Stimulated activated CD8-positive, alpha-beta memory T cell treated with anti-CD3 and anti-CD28 coated beads, Interleukin-4, amount 100 ng/mL, for 24 hours (primary cell): ENCODE measurements around the gene LCN15.
"Not testable (repeated sequence)": the region's sequence is repeated elsewhere in the genome, so short reads cannot be mapped to it uniquely, and the experiment has no call there.

Source experiments
- DNase-seq: peaks from one replicate; pipeline ENCODE4 v3.0.0-alpha.2; 2020; ENCODE audit warnings: low read depth

Gene LCN15

DNA sequence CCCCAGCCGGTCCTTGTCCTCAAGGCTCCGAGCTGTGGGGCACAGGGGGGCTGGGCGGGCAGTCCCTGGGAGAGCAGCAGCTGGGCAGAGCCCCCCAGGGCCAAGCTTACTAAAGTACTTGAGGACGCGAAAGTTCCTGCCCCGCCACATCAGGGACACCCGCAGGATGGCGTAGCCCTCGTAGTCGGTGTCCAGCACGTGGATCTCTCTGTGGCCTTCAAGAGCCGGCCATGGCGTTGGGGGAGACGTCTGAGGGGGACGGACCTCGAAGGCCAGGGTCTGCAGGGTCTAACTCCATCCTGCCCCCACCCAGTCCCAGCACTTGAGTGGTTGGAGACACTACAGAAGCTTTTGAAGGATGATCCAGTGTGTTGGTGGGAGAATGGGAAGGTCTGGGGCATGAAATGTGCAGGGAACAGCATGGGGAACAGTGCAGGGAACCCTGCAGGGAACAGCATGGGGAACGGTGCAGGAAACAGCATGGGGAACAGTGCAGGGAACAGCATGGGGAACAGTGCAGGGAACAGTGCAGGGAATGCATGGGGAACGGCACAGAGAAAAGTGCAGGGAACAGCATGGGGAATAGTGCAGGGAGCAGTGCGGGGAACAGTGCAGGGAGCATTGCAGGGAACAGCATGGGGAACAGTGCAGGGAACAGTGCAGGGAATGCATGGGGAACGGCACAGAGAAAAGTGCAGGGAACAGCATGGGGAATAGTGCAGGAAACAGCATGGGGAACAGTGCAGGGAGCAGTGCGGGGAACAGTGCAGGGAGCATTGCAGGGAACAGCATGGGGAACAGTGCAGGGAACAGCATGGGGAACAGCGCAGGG lies 8.8 kb downstream of the LCN15 start:
- not testable (repeated sequence) for DNase-seq

DNA sequence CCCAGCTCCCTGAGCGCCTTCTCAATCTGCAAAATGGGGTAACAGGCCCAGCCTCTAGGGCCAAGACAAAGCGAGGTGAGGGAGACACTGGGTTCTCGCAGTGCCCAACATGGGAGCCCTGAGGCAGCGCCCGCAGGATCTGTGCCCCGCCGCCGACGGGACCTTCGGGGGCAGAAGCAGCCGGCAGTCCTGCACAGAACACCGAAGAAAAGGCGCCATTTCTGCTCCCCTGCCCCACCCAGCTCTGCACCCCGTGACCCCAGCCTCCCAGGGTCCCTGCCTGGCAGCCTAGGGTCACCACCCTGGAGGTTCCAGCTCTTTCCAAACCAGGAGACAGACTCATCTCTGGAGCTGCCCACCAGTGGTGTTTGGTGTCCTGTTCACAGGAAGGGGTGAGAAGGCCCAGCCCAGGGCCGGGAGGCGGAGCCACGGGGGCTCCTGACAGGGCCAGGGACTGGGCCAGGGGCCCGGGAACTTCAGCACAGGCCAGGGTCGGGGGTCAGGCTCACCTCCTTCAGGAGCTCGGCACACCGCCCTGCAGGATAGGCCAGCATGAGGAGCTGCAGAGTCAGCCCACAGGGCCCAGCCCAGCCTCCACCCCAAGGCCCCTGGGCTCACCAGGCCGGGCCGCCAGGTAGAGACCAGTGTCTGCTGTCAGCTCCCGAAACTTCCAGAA lies 9.6 kb downstream of the LCN15 start:
- DNase-seq = no peak

DNA sequence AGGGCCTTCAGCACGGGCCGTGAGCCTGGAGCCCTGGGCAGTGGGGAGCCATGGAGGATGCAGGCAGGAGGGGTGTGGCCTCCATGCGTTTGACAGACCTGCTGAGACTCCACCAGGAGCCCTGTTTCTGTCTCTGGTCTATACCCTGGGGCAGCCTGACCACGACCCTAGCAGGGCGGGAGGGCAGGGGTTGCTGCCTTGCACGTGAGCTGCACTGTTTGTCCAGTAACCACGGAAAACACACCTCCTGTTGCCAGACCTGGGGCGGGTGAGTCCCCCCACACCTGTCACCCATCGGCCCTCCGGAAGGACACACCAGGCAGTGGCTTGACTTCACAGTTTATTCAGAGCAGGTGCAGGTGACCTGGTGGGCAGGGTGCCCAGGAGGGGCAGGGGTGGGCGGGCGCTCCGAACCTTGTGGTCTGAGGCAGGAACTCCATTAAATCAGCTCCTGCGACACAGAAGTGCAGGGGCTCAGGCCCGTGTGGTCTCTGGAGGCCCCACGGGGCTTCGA lies 10.2 kb downstream of the LCN15 start:
- DNase-seq = no peak

DNA sequence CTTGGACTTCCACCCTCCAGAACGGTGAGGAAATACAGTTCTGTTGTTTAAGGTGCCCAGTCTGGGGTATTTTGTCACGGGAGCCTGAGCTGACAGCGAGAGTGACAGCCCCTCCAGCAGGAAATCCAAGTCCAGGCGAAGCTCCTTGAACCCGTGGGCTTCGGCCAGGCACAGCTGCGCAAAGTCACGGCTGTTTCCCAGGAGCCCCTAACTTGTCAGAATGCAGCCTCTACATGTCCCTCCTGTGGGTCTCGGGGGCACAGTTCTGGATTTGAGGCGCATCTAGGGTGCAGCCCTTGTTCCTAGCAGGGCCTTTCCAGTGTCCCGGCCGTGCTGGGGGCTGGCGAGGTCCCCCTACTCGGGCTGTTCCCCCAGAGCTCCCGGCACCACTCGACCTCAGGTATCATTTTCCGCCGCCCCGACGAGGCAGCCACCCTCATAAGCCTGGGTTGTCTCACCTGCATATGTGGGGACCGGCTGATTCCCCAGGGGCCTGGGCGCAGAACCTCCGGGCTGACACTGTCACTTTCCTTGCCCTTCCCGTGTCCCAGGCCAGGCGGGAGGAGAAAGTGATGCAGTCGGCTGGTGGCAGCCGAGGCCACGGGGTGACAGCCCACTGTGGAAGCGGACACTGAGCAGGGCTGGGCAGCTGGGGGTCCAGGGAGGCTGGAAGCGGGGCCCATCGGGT lies 10.8 kb downstream of the LCN15 start:
- no peak for DNase-seq

DNA sequence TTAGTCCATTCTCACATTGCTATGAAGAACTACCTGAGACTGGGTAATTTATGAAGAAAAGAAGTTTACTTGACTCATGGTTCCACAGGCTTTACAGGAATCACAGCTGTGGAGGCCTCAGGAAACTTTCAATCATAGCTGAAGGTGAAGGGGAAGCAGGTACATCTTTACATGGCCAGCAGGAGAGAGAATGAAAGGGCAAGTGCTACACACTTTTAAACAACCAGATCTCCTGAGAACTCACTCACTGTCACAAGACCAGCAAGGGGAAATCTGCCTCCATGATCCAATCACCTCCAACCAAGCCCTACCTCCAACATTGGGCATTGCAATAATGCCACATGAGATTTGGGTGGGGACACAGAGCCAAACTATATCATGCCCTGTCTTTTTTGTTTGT lies 12.5 kb downstream of the LCN15 start:
- DNase-seq = no peak

DNA sequence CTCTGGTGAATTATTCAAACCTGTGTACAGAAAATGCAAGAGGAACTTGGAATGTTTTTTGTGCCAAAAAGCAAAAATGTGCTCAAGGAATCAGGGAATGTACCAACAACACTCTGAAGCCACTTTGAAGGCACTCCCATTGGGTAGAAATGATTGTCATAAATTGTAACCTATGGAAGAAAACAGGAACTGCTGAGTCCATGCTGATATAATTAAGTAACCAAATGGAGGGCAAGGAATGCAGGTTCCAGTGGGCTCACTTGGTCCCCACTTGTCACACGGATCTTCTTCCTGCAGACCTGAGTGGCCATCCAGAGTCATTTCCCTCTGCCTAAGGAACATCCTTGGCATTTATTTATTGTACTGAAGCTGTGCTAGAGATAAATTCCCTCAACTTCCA lies 13.1 kb downstream of the LCN15 start:
- no peak for DNase-seq

DNA sequence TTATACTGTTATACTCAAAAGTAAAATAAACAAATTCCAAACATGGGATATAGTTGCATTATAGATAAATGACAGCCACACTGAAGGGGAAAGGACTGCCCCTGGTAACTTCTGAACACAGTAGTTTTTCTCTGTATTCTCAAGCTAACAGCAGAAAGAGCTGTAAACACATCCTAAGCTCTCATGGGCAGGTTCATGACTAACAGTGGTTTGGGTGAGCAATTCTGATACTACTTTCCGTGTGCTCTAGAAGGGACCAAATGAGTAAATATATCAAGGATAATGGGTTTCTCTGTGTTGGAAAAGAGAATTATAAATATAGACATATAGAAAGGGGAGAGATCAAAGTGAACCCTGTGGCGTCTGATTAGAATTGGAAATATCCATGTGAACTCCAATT lies 13.8 kb downstream of the LCN15 start:
- no peak for DNase-seq

DNA sequence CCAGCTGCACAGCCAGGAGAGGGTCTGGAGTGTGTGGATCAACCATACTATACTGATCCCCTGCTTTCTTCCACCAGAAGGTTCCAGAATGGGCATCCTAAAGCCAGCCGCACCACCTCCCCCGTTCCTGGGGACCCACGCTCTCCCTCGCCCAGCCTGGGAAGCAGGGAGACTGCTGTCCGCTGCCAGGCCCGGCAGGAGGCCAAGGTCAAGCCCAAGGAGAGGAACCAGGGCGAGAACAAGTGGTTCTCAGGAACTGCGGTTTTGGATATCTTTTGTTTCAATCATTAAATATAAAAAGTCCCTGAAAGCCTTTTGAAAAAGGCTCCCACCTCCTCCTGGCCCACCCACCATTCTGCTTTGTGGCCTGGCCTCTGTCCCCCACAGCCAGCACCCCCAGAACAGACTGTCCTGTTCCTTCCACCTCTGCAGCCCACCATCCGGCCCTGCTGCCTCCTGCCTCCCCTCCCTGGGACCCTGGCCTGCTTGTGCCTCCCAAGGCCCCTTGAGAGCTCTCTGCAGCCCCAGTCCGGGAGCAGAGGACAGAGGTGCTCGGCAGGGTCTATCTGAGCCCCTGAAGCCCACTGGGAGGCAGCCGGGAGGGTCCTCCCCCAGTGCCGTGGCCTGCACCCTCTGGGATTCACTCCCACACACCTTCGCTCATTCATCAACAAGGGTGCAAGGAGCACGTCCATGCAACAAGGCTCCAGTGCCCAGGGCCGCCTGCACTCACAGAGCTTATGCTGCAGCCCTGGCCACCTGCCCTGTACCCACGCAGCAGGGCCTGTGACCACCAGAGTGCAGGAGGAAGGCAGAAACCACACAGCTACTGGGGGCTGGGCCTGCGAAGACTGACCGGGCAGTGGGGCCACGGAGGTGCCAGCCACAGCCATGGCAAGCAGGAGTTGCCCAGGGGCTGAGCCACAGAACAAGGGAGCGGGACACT lies 15.4 kb downstream of the LCN15 start:
- DNase-seq = no peak

DNA sequence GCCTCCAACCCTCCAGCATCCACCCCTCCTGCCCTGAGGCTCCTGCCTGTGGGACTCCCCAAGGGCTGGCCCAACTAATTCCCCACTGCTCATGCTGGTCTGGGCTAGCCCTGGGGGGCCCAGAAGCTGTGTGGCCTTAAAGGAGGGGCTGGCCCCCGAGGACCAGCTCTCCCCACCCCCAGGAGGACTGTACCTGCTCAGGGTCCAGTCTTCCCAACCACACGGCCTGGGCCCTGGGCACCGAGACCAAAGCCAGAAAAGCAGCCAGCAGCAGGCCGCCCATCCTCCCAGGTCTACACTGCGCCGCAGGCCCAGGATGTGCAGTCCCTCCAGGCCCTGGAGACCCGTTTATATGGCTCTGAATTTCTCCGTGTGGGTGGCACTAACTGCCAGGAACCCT lies 16.1 kb downstream of the LCN15 start, which contains the start of gene LCN6:
Gene LCN6 (minus strand): TSS at position 325 of the 400 bp plus-strand sequence. CDS start 42 bp downstream, at position 283.
- DNase-seq = no peak

DNA sequence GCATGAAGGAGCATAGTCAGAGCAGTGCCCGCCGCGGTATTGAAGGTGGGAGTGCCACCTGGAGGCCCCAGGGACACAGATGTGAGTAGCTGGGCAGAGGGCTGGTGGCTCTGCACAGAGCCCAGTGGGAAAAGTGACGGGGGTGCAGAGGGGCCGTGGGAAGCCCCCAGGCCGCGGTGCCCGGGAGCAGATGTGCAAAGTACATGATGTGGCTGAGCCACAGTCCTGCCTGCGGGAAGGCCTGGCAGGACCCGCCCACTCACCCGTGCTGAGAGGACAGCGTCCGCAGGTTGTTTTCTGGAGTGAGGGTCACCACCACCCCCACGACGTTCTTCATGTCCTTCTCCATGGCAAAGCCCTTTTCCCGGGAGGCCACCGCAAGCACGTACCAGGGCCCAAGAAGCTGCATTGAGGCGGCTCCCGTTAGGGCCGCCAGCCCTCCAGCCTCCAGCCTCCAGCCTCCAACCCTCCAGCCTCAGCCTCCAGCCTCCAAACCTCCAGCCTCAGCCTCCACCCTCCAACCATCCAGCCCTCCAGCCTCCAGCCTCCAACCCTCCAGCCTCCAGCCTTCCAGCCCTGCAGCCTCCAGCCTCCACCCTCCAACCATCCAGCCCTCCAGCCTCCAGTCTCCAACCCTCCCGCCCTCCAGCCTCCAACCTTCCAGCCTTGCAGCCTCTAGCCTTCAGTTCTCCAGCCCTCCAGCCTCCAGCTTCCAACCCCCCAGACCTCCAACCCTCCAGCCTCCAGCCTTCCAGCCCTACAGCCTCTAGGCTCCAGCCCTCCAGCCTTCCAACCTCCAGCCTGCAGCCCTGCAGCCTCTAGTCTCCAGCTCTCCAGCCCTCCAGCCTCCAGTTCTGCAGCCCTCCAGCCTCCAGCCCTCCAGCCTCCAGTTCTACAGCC lies 16.9 kb downstream of the LCN15 start:
- no peak for DNase-seq

DNA sequence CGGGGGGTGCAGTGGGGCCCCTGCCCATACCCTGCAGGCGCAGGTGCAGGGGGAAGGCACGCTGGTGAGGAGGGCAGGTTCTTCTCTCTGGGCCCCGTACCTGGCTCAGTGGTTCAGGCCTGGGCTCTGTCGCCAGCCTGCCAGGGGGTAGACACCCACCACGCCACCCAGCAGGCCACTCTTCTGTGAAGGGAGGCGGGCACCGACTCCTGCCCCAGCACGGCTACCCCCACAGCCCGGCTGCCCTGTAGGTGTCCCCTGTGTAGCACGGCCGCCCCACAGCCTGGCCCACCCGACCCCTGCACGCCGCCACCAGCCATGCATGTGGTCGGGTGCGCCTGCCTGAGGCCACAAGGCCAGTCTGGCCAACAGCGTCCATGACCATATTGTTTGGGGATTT lies 17.7 kb downstream of the LCN15 start:
- no peak for DNase-seq

DNA sequence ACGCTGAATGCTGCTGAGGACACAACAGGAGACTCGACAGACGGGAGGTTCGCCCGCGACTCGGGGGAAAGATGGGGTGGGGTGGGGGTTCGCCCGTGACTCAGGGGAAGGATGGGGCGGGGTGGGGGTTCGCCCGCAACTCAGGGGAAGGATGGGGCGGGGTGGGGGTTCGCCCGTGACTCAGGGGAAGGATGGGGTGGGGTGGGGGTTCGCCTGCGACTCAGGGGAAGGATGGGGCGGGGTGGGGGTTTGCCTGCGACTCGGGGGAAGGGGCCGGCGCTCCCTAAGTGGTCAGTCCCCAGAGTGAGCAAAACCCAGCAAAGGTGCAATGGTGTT lies 18.2 kb downstream of the LCN15 start:
- no peak for DNase-seq

DNA sequence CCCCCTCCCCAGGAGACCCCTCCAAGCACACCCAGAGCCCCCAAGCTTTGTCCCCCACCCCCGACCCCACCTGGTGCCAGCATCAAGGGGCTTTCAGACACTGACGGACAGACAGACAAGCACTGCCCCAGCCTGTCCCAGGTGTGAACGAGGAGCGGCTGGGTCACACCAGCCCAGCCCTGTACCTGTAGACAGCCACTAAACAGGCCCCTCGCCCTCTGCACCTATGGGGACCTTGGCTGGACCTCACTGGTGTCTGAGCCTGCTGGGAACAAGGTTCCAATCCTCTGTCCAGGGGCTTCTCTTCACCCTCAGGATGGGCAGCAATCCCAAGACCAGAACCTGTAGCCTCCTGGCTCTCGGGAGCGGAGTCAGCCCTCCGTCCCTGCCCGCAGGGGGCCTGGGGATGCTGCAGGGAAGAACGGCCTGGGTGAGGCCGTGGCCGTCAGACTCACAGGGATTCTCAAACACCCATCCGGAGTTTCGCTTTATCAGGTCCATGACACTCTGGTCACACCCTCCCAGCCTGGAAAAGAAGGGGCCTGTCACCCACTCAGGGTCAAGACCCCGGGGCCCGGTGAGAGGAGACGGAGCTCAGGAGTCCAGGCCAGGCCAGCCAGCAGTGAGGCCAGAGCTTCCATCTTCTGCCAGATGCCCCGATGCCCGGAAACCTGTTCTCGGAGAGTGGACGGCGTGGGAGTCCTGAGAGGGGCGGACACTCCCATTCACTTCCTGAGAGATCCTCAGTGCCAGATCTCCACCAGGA lies 18.7 kb downstream of the LCN15 start:
- DNase-seq = no peak

DNA sequence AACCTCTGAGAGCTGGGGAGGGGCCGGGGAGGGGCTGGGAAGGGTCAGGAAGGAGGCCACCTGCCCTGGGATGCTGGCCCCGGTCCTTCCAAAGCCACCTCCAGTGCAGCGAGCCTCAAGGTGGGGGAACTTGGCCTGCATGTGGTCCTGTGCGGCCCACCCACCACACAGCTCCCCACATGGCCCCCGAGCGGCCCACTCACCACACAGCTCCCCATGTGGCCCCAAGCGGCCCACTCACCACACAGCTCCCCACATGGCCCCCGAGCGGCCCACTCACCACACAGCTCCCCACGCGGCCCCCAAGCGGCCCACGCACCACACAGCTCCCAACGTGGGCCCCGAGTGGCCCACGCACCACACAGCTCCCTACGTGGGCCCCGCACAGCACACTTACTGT lies 19.5 kb downstream of the LCN15 start:
- DNase-seq = no peak

DNA sequence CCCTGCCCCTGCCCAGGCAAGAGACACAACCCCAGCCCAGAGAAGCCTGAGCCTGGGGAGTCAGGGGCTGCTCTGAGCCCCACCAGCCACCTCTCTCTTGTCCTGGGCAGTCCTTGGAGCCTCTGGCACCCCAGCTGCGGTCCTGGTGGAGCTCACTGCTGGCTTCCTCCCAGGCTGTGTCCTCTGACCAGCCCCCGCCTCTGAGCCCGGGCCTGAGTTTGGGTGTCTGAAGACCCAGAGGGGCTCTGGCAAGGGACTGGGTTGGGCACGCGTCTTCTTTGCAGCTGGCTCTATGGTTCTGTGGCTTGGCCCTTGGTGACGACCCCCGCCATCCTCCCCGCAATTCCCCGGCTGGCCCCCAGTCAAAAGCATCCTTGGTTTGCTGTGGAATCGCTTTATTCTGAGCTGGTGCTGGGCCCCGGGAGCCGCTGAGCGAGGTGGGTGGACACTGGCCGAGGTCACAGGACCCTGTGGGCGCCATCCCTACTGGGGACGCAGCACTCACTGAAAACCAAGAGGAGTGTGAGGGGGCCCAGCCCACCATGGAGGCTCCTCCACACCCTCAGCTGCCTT lies 20.6 kb downstream of the LCN15 start:
- no peak for DNase-seq

DNA sequence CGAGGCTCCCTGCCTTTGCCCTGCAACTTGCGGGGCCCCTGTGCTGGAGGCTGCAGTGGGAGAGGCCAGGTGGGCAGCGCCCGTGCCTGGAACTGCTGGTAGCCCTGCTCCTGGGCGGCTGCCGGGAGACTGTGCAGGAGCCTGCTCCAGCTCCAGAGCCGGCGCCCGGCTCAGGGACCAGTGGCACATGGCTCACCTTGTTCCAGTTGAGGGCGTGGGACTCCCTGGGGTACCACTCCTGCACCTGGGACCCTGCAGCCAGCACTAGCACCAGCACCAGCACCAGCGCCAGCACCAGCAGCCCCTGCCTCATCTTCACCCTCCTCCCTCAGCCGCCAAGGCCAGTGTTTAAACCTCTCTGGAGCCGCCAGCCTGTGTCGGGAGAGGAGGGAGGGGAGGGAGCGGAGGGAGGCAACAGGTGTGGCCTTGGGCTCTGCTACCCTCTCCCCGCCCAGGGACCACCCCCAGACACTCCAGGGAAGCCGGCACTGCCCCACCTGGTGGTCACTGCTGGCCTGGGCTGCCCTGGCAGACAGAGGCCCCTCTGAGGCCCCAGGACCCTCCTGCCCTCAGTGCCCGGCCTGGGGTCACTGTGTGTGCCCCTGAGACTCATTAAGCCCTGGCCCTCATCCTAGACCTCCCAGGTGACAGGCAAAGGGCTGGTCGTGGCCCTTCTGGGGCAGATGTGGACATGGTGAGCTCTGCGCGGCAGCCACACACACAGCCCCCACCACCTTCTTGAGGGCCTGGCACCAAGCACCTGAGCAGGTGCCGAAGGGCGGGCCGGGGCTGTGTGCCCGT lies 21.5 kb downstream of the LCN15 start, which contains the start of gene LCN10:
Gene LCN10 (minus strand): TSS at position 350 of the 801 bp plus-strand sequence. CDS start 37 bp downstream, at position 313.
- no peak for DNase-seq

DNA sequence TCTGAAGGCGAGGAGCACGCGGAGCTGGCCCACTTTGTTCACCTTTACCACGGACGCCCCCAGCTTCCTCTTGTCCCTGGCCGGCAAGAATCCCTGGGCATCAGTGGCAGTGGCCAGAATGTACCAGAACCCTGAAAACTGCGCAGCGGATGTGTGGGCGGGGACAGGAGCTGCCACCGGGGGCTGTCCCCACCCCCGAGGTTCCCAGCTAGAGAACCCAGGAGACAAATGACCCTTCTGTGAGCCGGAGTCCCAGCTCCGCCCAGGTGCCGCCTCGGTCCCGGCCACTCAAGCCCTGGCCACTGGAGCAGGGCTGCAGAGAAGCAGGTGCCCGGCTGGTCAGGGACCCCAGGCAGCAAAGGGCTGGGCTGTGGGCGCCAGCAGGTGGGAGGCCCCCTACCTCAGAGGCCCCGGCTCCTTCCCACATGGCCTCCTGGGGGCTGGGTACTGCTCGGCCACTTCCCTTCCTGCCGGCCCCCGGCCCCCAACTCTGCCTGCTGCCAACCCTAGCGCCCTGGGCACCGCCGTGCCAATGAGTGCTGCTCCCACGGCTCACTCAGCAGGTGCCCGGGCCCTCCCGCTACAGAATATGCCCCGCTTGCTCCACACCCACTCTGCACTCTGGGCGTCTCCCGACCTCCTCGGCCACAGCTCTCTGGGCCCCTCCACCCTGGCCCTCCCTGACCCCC lies 22.3 kb downstream of the LCN15 start:
- no peak for DNase-seq
